Measurements from ENCODE around the gene BCL7A. TPM values are rescaled to one million over a fixed set of nuclear protein-coding genes. Genes with fewer than 3 reads are reported as not detected.

BCL7A gene
- total and polyA plus RNA-seq, 2 of the 8 experiments (the other 6 are each of a cell fraction or from before 2014, with no cell fraction given), result 11.9 to 12.7 TPM

- Histone ChIP-seq H2BK12ac (ENCODE audit: low read depth, low read length) (no peak overlapping the region), H4K8ac (ENCODE audit: extremely low read depth, insufficient read depth, low read length) (no peak overlapping the region), H3K56ac (replicated peaks; ENCODE audit: insufficient read length, low read depth, low read length) (no peak overlapping the region), H3K9me3 (ENCODE audit: insufficient read depth in 2 of 2, low read depth in 1 of 2, low read length in 1 of 2) (no peaks in the 10 kb centered on the region), H3K23me2 (ENCODE audit: low read depth, low read length) (no peaks in the 10 kb centered on the region), H2AFZ (ENCODE audit: low read length) (no peak overlapping the region), H2BK15ac (ENCODE audit: low read length) (no peak overlapping the region), H3K36me3 (ENCODE audit: control insufficient read depth in 2 of 4, insufficient read depth in 4 of 4, low read length in 3 of 4) (peaks cover 0 to 5% (median 0%) of the 10 kb centered on the region in 4 experiments; a peak in 2 of 8 replicates), H3K4ac (replicated peaks; ENCODE audit: insufficient read length, low read depth, low read length) (no peak overlapping the region), H2BK5ac (ENCODE audit: low read depth, low read length) (no peak overlapping the region), H4K5ac (ENCODE audit: insufficient read length, low read depth, low read length) (no peak overlapping the region), H3K4me2 (ENCODE audit: insufficient read depth in 1 of 2, low read depth in 2 of 2, low read length in 2 of 2) (no peak overlapping the region), H4K20me1 (replicated peaks in 1 of 2; ENCODE audit: control insufficient read depth in 1 of 2, insufficient read depth in 2 of 2, low read length in 2 of 2) (peaks cover 2 to 3% of the 10 kb centered on the region in 2 experiments), H3K14ac (ENCODE audit: insufficient read length) (no peak overlapping the region), H2BK120ac (replicated peaks; ENCODE audit: low read depth, low read length) (no peak overlapping the region), H2BK20ac (ENCODE audit: low read length) (no peak overlapping the region), H3K4me1 (replicated peaks in 1 of 4; ENCODE audit: control insufficient read depth in 3 of 4, insufficient read depth in 4 of 4, low read length in 3 of 4) (peaks cover 0 to 4% (median 1%) of the 10 kb centered on the region in 4 experiments; a peak in 4 of 7 replicates), H3K23ac (ENCODE audit: insufficient read length) (no peak overlapping the region), H3K79me1 (ENCODE audit: low read depth, low read length) (peaks cover 18% of the 10 kb centered on the region; the same call in 1 of the 2 replicates), H3K4me3 (ENCODE audit: extremely low read depth in 1 of 4, insufficient read depth in 2 of 4, low read depth in 3 of 4, low read length in 4 of 4) (no peak overlapping the region), H3K27me3 (replicated peaks in 1 of 4; ENCODE audit: control insufficient read depth in 3 of 4, extremely low read depth in 1 of 4, insufficient read depth in 3 of 4, low read length in 3 of 4) (no peaks in the 10 kb centered on the region), H3K18ac (ENCODE audit: extremely low read depth, low read length) (no peak overlapping the region), H3K27ac (ENCODE audit: low read depth, low read length) (no peak overlapping the region), H4K91ac (replicated peaks; ENCODE audit: insufficient read length, low read length) (no peak overlapping the region), H3K79me2 (ENCODE audit: control insufficient read depth in 1 of 2, insufficient read depth in 2 of 2, low read length in 2 of 2) (peaks cover 0 to 18% of the 10 kb centered on the region in 2 experiments; a peak in 3 of 4 replicates), H3K9ac (replicated peaks in 1 of 4; ENCODE audit: extremely low read depth in 1 of 4, low read depth in 3 of 4, low read length in 3 of 4) (no peak overlapping the region), H2AK5ac (ENCODE audit: low read depth, low read length) (no peak overlapping the region)
- DNase-seq (ENCODE audit: low read depth in 1 of 2, low spot score in 2 of 2), result no peak
- CTCF ChIA-PET (ENCODE audit: partially characterized antibody), result interaction anchor here (1.3 to 8.0 kb wide), 7 partner anchors 11 to 46 kb away, joined by 4 to 52 read pairs (median 6); no protein-coding TSS in a partner anchor
- no peak for FAIRE-seq
- WGBS, 2 experiments (ENCODE audit: extremely low coverage in 1 of 2, insufficient coverage in 1 of 2, insufficient read length in 1 of 2, insufficient replicate concordance in 2 of 2, low coverage in 1 of 2, low lambda C conversion rate in 2 of 2, missing lambda C conversion rate in 1 of 2), result 89% methylated on average over 18 of the region's 18 CpGs; no CpG with 5 or more reads in 1 of the 2 experiments
- POLR2A ChIA-PET (ENCODE audit: partially characterized antibody), result interaction anchor here (1.3 to 4.8 kb wide), 3 partner anchors 8 to 20 kb away, joined by 3 to 20 read pairs (median 16); partner anchors contain the start of gene MLXIP
- no peak for TF ChIP-seq FOSL1 (IDR thresholded peaks at IDR 0.05; ENCODE audit: insufficient read depth, low read depth, low read length)
- no peak for TF ChIP-seq NANOG (IDR thresholded peaks at IDR 0.05; ENCODE audit: insufficient read depth, low read depth, low read length, poor library complexity, severe bottlenecking)
- no peak for TF ChIP-seq SRF (IDR thresholded peaks at IDR 0.05; ENCODE audit: low read depth, low read length)
- no peak for TF ChIP-seq EP300 (IDR thresholded peaks at IDR 0.05; ENCODE audit: borderline replicate concordance in 1 of 2, low read depth in 2 of 2, low read length in 2 of 2)
- TF ChIP-seq GABPA (IDR thresholded peaks at IDR 0.05; ENCODE audit: borderline replicate concordance, insufficient read depth, low read length), result no peak
- TF ChIP-seq JUND (IDR thresholded peaks at IDR 0.05; ENCODE audit: low read length), result no peak
- TF ChIP-seq, protein P1, sequence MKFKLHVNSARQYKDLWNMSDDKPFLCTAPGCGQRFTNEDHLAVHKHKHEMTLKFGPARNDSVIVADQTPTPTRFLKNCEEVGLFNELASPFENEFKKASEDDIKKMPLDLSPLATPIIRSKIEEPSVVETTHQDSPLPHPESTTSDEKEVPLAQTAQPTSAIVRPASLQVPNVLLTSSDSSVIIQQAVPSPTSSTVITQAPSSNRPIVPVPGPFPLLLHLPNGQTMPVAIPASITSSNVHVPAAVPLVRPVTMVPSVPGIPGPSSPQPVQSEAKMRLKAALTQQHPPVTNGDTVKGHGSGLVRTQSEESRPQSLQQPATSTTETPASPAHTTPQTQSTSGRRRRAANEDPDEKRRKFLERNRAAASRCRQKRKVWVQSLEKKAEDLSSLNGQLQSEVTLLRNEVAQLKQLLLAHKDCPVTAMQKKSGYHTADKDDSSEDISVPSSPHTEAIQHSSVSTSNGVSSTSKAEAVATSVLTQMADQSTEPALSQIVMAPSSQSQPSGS (IDR thresholded peaks at IDR 0.05; ENCODE audit: low read length), result no peak
- TF ChIP-seq, protein P2, sequence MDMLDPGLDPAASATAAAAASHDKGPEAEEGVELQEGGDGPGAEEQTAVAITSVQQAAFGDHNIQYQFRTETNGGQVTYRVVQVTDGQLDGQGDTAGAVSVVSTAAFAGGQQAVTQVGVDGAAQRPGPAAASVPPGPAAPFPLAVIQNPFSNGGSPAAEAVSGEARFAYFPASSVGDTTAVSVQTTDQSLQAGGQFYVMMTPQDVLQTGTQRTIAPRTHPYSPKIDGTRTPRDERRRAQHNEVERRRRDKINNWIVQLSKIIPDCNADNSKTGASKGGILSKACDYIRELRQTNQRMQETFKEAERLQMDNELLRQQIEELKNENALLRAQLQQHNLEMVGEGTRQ (IDR thresholded peaks at IDR 0.05; ENCODE audit: low read length), result no peak
These were observed 65.1 kb downstream of the BCL7A start for GRCh38 chr12:122086641-122087285.
